Activated naive CD8-positive, alpha-beta T cell treated with anti-CD3 and anti-CD28 coated beads, Interleukin-2, amount 50 U/mL, for 24 hours (primary cell): ENCODE measurements around the gene PLA2G4A.
"Not testable (repeated sequence)": the region's sequence is repeated elsewhere in the genome, so short reads cannot be mapped to it uniquely, and the experiment has no call there.

ENCODE experiments used
- ATAC-seq: fragments of 150-1000 bp; cut with Tn5 transposase; one replicate; pipeline ENCODE4 v1.10.0; 2021
- DNase-seq: peaks from one replicate; pipeline ENCODE4 v3.0.0; 2021
- H3K27ac Mint-ChIP-seq: one replicate; pipeline ENCODE4 v1.8.0; 2021; ENCODE audit warnings: mild to moderate bottlenecking, mixed read lengths
- H3K27me3 Mint-ChIP-seq: one replicate; pipeline ENCODE4 v1.8.0; 2021; ENCODE audit warnings: mixed read lengths
- H3K36me3 Mint-ChIP-seq: one replicate; pipeline ENCODE4 v1.8.0; 2021; ENCODE audit warnings: low read depth, mixed read lengths
- H3K4me1 Mint-ChIP-seq: one replicate; pipeline ENCODE4 v1.8.0; 2021; ENCODE audit warnings: mixed read lengths
- H3K4me3 Mint-ChIP-seq: one replicate; pipeline ENCODE4 v1.8.0; 2021; ENCODE audit warnings: mild to moderate bottlenecking, moderate library complexity, mixed read lengths
- H3K9me3 Mint-ChIP-seq: one replicate; pipeline ENCODE4 v1.8.0; 2021; ENCODE audit warnings: mixed read lengths

Gene PLA2G4A

GRCh38 chr1:186901631-186902030 is 72.9 kb downstream of the PLA2G4A start:
- peaks cover 3% of the 10 kb centered on the region for H3K4me1 Mint-ChIP-seq
- no peaks in the 10 kb centered on the region for H3K9me3 Mint-ChIP-seq
- H3K27me3 Mint-ChIP-seq, result no peaks in the 10 kb centered on the region
- no peaks in the 10 kb centered on the region for H3K36me3 Mint-ChIP-seq
- H3K4me3 Mint-ChIP-seq, result no peak overlapping the region
- no peak overlapping the region for H3K27ac Mint-ChIP-seq
- ATAC-seq, result no peak
- DNase-seq, result no peak

- DNase-seq, result no peak
- ATAC-seq, result no peak
- Mint-ChIP-seq H3K4me1 (peaks cover 3% of the 10 kb centered on the region), H3K9me3 (no peaks in the 10 kb centered on the region), H3K36me3 (no peaks in the 10 kb centered on the region), H3K27ac (no peak overlapping the region), H3K27me3 (no peaks in the 10 kb centered on the region), H3K4me3 (no peak overlapping the region)
These were observed 74.8 kb downstream of the PLA2G4A start for GRCh38 chr1:186903374-186904136.

- H3K4me3 Mint-ChIP-seq, result no peak overlapping the region
- no peaks in the 10 kb centered on the region for H3K36me3 Mint-ChIP-seq
- H3K27me3 Mint-ChIP-seq, result no peaks in the 10 kb centered on the region
- ATAC-seq, result no peak
- H3K4me1 Mint-ChIP-seq, result peaks cover 3% of the 10 kb centered on the region
- no peak overlapping the region for H3K27ac Mint-ChIP-seq
- no peak for DNase-seq
- no peaks in the 10 kb centered on the region for H3K9me3 Mint-ChIP-seq
These were observed 75.6 kb downstream of the PLA2G4A start for GRCh38 chr1:186904361-186904760.

GRCh38 chr1:186905561-186905960 is 76.8 kb downstream of the PLA2G4A start:
- no peaks in the 10 kb centered on the region for H3K9me3 Mint-ChIP-seq

GRCh38 chr1:186915555-186915954 is 86.8 kb downstream of the PLA2G4A start:
- Mint-ChIP-seq H3K27me3 (no peaks in the 10 kb centered on the region), H3K9me3 (no peaks in the 10 kb centered on the region), H3K27ac (no peak overlapping the region), H3K4me1 (no peaks in the 10 kb centered on the region), H3K4me3 (no peak overlapping the region), H3K36me3 (no peaks in the 10 kb centered on the region)
- DNase-seq, result no peak
- ATAC-seq, result no peak

More at GRCh38 chr1:186905561-186905960, 76.8 kb downstream of the PLA2G4A start:
- Mint-ChIP-seq H3K36me3 (no peaks in the 10 kb centered on the region), H3K4me3 (no peak overlapping the region), H3K27me3 (no peaks in the 10 kb centered on the region), H3K27ac (no peak overlapping the region), H3K4me1 (no peaks in the 10 kb centered on the region)
- ATAC-seq (no peak), DNase-seq (no peak)

- not testable (repeated sequence) for H3K27me3 Mint-ChIP-seq, H3K27ac Mint-ChIP-seq, ATAC-seq, DNase-seq, H3K4me1 Mint-ChIP-seq, H3K36me3 Mint-ChIP-seq, H3K9me3 Mint-ChIP-seq, H3K4me3 Mint-ChIP-seq
These were observed 88.5 kb downstream of the PLA2G4A start for GRCh38 chr1:186917106-186917786.

GRCh38 chr1:186921386-186921785 is 92.6 kb downstream of the PLA2G4A start:
- H3K27ac Mint-ChIP-seq, H3K9me3 Mint-ChIP-seq, H3K4me3 Mint-ChIP-seq, H3K27me3 Mint-ChIP-seq, DNase-seq, H3K36me3 Mint-ChIP-seq, H3K4me1 Mint-ChIP-seq, ATAC-seq: not testable (repeated sequence)

GRCh38 chr1:186922814-186923213 is 94.1 kb downstream of the PLA2G4A start:
- not testable (repeated sequence) for H3K27me3 Mint-ChIP-seq, H3K27ac Mint-ChIP-seq, ATAC-seq, DNase-seq, H3K36me3 Mint-ChIP-seq, H3K4me1 Mint-ChIP-seq, H3K9me3 Mint-ChIP-seq, H3K4me3 Mint-ChIP-seq

GRCh38 chr1:186923486-186923885 is 94.7 kb downstream of the PLA2G4A start:
- DNase-seq (no peak), ATAC-seq (no peak)
- Mint-ChIP-seq H3K9me3 (no peaks in the 10 kb centered on the region), H3K4me1 (peaks cover 1% of the 10 kb centered on the region), H3K27me3 (no peaks in the 10 kb centered on the region), H3K36me3 (no peaks in the 10 kb centered on the region), H3K27ac (no peak overlapping the region), H3K4me3 (no peak overlapping the region)

GRCh38 chr1:186925881-186926669 is 97.3 kb downstream of the PLA2G4A start:
- no peak overlapping the region for H3K27ac Mint-ChIP-seq
- no peaks in the 10 kb centered on the region for H3K27me3 Mint-ChIP-seq
- no peak overlapping the region for H3K4me3 Mint-ChIP-seq
- no peaks in the 10 kb centered on the region for H3K36me3 Mint-ChIP-seq
- no peak for DNase-seq
- ATAC-seq, result no peak
- H3K9me3 Mint-ChIP-seq, result no peaks in the 10 kb centered on the region
- peaks cover 1% of the 10 kb centered on the region for H3K4me1 Mint-ChIP-seq

GRCh38 chr1:186927884-186928283 is 99.1 kb downstream of the PLA2G4A start:
- no peak for DNase-seq
- no peaks in the 10 kb centered on the region for H3K9me3 Mint-ChIP-seq
- H3K27ac Mint-ChIP-seq, result no peak overlapping the region
- ATAC-seq, result no peak
- no peaks in the 10 kb centered on the region for H3K36me3 Mint-ChIP-seq
- no peaks in the 10 kb centered on the region for H3K27me3 Mint-ChIP-seq
- no peak overlapping the region for H3K4me3 Mint-ChIP-seq
- H3K4me1 Mint-ChIP-seq, result peaks cover 1% of the 10 kb centered on the region

- no peak overlapping the region for H3K4me3 Mint-ChIP-seq
These were observed 101.5 kb downstream of the PLA2G4A start for GRCh38 chr1:186930238-186930637.

GRCh38 chr1:186937016-186937670 is 108.4 kb downstream of the PLA2G4A start:
- H3K9me3 Mint-ChIP-seq, result no peaks in the 10 kb centered on the region
- H3K4me1 Mint-ChIP-seq, result no peaks in the 10 kb centered on the region
- DNase-seq (no peak), ATAC-seq (no peak)
- H3K27me3 Mint-ChIP-seq, result no peaks in the 10 kb centered on the region
- H3K36me3 Mint-ChIP-seq, result no peaks in the 10 kb centered on the region
- H3K27ac Mint-ChIP-seq, result no peak overlapping the region
- no peak overlapping the region for H3K4me3 Mint-ChIP-seq

More at GRCh38 chr1:186930238-186930637, 101.5 kb downstream of the PLA2G4A start:
- Mint-ChIP-seq H3K4me1 (peaks cover 1% of the 10 kb centered on the region), H3K27me3 (no peaks in the 10 kb centered on the region), H3K27ac (no peak overlapping the region), H3K9me3 (no peaks in the 10 kb centered on the region), H3K36me3 (no peaks in the 10 kb centered on the region)
- DNase-seq (no peak), ATAC-seq (no peak)

- no peak overlapping the region for H3K27ac Mint-ChIP-seq
- no peak for ATAC-seq
- no peak for DNase-seq
- H3K4me1 Mint-ChIP-seq, result no peaks in the 10 kb centered on the region
- H3K4me3 Mint-ChIP-seq, result no peak overlapping the region
- H3K9me3 Mint-ChIP-seq, result no peaks in the 10 kb centered on the region
- H3K36me3 Mint-ChIP-seq, result no peaks in the 10 kb centered on the region
- H3K27me3 Mint-ChIP-seq, result no peaks in the 10 kb centered on the region
These were observed 115.3 kb downstream of the PLA2G4A start for GRCh38 chr1:186943891-186944686.
